NK-92 (cell line): ENCODE data around the gene ALG14.

Experiments
- DNase-seq: peaks from one replicate; lab custom pipeline; 2025; ENCODE audit not compliant: unreplicated experiment; lab: John Stamatoyannopoulos, UW

ALG14 gene

GRCh38 chr1:94983171-94983739 is 89.5 kb downstream of the ALG14 start:
- no peak for DNase-seq

GRCh38 chr1:94982398-94982797 is 90.4 kb downstream of the ALG14 start:
- DNase-seq, result no peak

- DNase-seq, result no peak
Measured at GRCh38 chr1:94981575-94981973, 91.2 kb downstream of the ALG14 start.

GRCh38 chr1:94980582-94981574 is 91.9 kb downstream of the ALG14 start:
- no peak for DNase-seq

- no peak for DNase-seq
Measured at GRCh38 chr1:94979656-94980581, 92.8 kb downstream of the ALG14 start.

- DNase-seq, result no peak
Measured at GRCh38 chr1:94979131-94979530, 93.6 kb downstream of the ALG14 start.

- no peak for DNase-seq
Measured at GRCh38 chr1:94978401-94978800, 94.3 kb downstream of the ALG14 start.

- DNase-seq, result no peak
Measured at GRCh38 chr1:94976971-94977548, 95.7 kb downstream of the ALG14 start.

- no peak for DNase-seq
Measured at GRCh38 chr1:94974824-94975223, 97.9 kb downstream of the ALG14 start.

- no peak for DNase-seq
Measured at GRCh38 chr1:94974241-94974640, 98.5 kb downstream of the ALG14 start.

GRCh38 chr1:94973309-94973922 is 99.3 kb downstream of the ALG14 start:
- DNase-seq, result no peak

- DNase-seq, result no peak
Measured at GRCh38 chr1:94971491-94971924, 101.2 kb downstream of the ALG14 start.

GRCh38 chr1:94970783-94971182 is 102.0 kb downstream of the ALG14 start:
- DNase-seq, result no peak

- no peak for DNase-seq
Measured at GRCh38 chr1:94969137-94969536, 103.6 kb downstream of the ALG14 start.

- no peak for DNase-seq
Measured at GRCh38 chr1:94966033-94966432, 106.7 kb downstream of the ALG14 start.

- no peak for DNase-seq
Measured at GRCh38 chr1:94963864-94964263, 108.9 kb downstream of the ALG14 start.

- DNase-seq, result no peak
Measured at GRCh38 chr1:94962409-94963265, 110.1 kb downstream of the ALG14 start.

GRCh38 chr1:94961988-94962387 is 110.8 kb downstream of the ALG14 start:
- no peak for DNase-seq

GRCh38 chr1:94961582-94961981 is 111.2 kb downstream of the ALG14 start:
- DNase-seq, result no peak

- DNase-seq, result no peak
Measured at GRCh38 chr1:94958081-94958480, 114.7 kb downstream of the ALG14 start.
